GM18499 (cell line): Measurements from ENCODE around the gene PSAT1.

ENCODE experiments used
- ATAC-seq: cut with Tn5 transposase; IDR thresholded peaks from one replicate; pipeline ENCODE4 v1.9.1; 2021; ENCODE audit warnings: moderate number of reproducible peaks; ENCODE audit not compliant: insufficient read depth, unreplicated experiment

PSAT1 gene

DNA sequence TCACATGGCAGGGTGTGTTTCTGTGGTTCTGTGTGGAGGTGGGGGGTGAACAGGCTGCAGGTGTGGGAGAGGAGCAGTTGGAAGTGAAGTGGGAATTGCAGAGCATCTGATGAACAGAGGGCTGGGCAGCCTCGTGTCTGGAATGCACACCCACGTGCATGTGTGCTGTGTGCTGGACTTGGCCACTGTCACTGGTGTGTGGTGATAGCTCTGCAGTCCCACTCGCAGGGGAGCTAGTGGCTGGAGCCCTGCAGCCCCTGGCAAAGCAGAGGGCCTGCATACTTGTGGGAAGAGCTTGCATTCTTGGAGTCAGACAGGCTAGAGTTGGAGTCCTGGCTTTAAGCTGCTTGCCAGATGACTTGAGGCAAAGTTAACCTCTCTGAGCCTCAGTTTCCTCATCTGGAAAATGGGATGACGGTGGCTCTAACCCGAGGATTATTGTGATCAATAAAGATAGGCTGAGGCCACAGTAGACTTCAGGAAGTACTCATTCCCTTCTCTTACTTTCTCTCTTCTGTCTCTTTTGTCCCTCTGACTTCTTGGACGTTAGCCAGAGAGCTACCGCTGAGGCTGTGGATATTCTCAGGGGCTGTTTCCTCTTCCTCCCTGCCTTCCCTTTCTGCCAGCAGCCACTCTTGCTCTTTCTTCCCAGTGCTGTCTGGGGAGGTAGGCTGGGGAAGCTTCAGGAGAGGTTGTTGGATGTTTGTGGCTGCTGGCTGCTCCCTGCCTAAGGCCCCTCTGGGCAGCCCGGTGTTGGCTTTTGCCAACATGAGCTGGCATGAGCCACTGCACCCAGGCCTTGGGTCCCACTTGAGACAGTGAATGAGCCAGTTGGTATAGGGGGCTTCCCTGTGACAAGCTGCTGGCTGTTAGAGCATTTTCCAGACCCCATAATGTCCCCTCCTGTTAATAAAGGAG is 18.3 kb downstream of the PSAT1 start:
- no peak for ATAC-seq

- no peak for ATAC-seq
These were observed 19.4 kb downstream of the PSAT1 start for GRCh38 chr9:78316166-78316892.

- ATAC-seq, result no peak
These were observed 22.5 kb downstream of the PSAT1 start for GRCh38 chr9:78319197-78320029.

DNA sequence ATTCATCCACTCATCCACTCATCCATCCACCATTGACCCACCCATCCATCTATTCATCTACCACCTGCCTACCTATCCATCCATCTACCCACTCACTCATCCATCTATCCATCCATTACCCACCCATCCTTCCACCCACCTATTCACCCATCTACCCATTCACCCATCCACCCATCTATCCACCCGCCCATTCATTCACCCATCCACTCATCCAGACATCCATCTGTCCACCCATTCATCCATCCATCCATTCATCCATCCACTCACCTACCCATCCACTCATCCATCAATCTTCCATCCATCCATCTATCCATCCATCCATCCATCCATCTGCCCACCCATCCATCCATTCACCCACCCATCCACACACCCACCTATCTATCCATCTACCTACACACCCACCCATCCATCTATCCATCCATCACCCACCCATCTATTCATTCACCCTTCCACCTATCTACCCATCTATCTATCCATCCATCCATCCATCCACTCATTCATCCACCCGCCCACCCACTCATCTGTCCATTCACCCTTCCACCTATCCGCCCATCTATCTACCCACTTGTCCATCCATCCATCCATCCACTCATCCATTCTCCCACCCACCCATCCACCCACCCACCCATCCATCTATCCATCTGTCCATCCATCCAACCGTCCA is 23.2 kb downstream of the PSAT1 start:
- ATAC-seq, result no peak

DNA sequence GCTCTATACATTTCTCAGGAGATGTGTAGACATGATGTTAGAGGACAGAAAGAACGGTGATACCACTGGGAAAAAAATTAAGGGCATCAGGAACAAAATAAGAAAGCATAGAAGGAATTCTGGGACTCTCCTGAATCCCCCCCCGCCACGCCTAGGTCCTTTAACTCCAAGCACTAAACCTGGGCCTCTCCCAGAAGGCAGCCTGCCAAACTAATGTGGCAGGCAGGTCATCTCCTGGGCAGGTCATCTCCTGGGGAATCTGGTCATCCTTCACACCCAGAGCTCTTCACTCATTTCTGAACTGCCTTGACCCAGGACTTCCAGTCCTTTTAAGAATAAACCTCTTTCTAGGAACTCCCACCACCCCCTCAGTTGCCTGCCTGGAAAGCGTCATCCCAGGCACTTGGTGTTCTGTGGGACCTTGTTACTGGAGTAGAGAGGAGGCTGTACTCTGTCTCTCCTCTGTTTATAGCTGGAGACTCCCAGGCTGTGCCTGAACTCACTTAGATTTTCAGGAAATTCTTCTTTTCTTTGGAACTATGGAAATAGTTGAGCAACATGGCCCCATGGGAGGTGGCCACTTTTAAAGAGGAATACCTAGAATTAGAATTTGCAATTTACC is 24.1 kb downstream of the PSAT1 start:
- no peak for ATAC-seq

DNA sequence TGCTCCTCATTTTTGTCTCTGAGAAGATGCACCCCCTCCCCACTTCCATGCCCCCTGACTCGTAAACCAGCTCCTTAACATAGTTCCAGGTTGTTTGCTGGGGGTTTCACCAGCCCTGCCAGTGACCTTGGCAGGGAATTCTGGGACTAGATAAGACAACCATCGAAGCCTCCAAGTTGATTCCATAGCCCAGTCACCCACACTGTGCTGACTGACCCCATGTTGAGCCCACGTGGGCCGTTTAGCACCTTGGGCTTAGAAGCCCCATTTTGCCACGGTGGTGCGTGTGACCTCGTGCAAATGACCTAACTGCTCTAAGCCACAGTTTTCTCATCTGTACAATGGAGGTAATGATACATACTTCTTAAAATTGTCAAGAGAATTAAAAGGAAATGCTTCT is 24.6 kb downstream of the PSAT1 start:
- no peak for ATAC-seq

DNA sequence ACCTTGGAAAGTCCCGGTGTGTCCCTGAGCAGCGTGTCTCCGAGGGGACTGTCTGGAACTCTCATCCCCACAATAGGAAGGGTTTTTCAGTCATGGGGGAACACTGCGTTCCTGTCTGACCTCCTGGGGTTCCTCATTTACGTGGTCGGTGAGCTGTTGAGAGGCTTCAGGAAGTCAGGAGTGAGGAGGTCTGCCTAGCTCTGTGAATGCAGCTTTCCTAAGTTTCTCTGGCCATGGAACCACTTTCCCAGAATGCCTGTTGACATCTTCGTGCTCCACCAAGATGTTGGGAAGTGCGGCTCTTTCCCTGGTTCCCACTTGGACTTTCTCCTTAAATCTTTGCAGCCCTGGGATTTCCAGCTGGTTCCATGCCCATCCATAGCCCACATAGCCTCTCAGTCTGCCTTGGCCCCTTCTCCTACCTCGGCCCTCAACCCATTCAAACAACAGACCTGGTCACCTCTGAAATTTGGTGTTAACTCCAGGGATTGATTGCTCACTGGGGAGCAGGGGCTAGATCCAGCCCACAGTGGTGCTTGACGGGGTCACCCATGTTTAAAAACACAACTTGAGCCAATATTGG is 27.2 kb downstream of the PSAT1 start:
- ATAC-seq, result no peak

GRCh38 chr9:78324682-78325081 is 27.8 kb downstream of the PSAT1 start:
- no peak for ATAC-seq

- no peak for ATAC-seq
These were observed 28.4 kb downstream of the PSAT1 start for GRCh38 chr9:78325343-78325742.

- no peak for ATAC-seq
These were observed 29.0 kb downstream of the PSAT1 start for GRCh38 chr9:78325846-78326360.

- no peak for ATAC-seq
These were observed 29.6 kb downstream of the PSAT1 start for GRCh38 chr9:78326564-78326963.

- ATAC-seq, result no peak
These were observed 35.5 kb downstream of the PSAT1 start for GRCh38 chr9:78332381-78332780.

DNA sequence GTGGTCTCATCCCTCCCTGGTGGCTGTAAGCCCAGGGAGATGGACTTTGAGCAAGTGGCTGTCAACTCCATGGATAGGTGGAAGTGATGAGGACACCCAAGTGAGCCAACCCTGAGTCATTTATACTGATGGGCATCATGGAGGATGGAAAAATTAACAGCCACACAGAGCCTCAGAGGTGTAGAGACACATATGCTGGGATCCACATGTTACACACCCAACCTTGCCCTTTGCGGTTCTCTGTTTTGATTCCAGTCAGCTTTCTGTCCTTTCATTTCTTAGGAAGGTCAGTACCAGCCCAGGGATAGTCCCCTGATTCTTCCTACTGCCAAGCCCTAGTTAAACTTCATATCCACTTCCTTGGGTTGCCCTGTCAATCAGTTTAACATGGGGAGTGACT is 51.9 kb downstream of the PSAT1 start:
- ATAC-seq, result no peak

GRCh38 chr9:78351816-78352215 is 54.9 kb downstream of the PSAT1 start:
- ATAC-seq, result no peak

DNA sequence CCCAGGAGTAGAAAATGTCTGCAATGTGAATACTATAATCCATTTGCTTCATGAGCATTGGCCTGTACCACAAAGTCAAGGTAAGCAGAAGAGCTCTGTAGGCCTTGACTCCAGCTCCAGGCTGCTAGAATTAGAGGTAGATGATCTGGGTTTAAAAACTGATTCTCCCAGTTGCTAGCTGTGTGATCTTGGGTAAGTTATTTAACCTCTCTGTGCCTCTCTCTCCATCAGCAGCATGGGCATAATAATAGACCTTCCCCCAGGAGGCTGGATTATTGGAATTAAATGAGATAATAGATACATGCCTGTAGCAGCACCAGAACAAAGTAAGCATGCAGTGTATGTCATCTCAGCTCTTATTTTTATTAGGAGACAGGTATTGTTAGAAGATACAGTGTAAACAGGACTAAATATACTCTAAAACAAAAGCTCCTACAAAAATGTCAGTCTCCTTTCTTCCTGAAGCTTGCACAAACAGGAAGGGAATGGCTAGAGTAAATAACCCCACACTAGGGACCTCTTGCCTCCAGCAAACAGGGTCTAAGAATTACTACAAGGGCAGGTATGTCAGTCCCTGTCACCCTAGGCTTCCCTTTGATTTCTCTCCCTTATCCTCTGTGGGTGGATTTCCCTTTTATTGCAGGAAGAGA is 57.5 kb downstream of the PSAT1 start:
- no peak for ATAC-seq

DNA sequence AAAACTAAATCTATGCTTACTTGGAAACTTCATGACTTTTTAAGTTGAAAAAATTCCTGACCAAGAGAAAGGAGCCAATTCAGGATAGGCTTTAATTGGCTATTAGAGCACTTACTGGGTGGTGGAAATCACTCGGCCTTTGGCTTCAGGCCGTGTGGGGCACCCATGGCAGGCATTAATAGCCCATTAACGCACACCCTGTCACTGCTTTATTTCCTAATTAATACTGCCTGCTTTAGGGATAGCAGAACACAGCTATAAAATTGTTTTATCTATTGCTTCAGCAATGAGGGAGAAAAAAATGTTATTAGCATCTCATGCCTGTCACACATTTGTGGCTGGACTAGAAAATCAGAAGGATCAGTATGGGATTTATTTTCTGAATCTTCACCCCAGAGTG is 58.1 kb downstream of the PSAT1 start:
- ATAC-seq, result no peak

DNA sequence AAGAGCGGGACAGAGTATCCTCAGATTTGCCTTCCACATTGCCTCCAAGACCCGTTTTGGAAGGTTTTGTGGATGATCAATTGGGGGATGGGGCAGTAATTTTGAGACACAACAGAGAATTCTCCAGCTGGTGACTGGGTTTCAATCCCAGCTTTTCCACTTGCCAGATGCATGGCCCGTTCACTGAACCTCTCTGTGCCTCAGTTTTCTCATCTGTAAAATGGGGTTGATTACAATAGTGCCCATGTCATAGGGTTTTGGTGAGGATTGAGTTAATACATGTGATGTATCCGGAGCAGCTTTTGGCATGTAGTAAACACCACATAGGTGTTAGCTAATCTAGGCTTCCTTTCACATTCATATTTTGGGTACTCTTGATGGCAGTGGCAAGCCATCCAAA is 59.7 kb downstream of the PSAT1 start:
- ATAC-seq, result no peak

DNA sequence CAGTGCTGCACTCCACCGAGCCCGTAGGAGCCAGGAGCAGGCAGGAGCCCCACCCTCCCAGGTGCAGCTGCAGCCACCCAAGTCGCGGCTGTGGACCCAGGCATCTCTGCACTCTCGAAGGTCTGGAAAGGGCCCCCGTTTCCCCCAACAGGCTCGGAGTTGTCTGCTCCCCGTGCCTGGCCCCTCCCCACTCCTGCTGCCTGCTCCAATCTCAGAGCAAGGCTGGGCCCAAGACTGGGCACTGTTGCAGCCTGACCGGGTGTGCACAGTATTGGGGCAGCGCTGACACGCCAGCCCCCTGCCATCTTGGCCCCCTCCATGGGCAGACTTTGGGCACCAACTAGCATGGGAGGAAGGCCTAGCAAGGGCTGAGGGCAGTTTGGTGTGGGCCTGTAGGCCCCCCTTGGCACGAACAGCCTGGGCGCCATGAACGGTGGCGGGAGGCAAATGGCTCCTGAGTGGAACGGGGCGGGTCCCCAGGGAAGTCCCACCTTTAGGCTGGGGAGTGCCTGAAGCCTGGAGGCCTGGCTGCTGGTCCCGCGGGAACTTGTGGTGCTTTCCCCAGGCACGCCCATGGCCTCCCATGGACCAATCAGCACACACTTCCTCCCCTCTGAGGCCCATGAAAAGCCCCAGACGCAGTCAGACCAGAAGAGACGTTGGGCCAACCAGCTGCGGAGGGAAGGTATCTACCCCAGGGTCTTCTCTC is 60.4 kb downstream of the PSAT1 start:
- no peak for ATAC-seq
